ENCODE measurements around the gene AURKAIP1.
A peak's percentile ranks its signal among the peaks of the same experiment; 100 is the strongest.
"Not testable (repeated sequence)": the region's sequence is repeated elsewhere in the genome, so short reads cannot be mapped to it uniquely, and the experiment has no call there.

Gene AURKAIP1

DNA sequence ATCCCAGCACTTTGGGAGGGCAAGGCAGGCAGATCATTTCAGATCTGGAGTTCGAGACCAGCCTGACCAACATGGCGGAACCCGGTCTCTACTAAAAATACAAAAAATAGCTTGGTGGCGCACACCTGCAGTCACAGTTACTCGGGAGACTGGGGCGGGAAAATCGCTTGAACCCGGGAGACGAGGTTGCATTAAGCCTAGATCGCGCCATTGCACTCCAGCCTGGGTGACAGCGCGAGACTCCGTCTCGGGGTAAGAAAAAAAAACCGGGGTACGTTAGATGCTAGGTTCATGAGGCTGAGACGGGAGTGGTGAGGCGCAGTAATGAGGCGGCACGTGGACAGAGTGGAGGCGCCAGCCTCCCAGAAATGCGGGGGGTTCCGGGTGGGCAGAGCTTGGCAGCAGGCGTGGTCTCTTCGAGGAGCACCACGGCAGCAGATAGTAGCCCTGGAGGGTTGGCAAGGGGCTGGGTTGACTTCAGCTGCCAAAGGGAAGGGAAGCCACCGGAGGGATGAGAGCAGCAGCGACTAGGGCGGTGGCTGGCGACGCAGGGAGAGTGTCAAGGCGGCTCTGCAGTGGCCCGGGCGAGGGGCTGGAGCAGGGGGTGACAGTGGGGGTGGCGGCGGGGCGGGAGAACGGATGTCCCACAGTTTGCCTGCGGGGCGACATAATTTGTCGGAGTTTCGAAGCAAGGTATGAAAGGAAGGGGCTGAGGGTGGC lies 31.3 kb upstream of the AURKAIP1 start:
- no peak for DNase-seq

DNA sequence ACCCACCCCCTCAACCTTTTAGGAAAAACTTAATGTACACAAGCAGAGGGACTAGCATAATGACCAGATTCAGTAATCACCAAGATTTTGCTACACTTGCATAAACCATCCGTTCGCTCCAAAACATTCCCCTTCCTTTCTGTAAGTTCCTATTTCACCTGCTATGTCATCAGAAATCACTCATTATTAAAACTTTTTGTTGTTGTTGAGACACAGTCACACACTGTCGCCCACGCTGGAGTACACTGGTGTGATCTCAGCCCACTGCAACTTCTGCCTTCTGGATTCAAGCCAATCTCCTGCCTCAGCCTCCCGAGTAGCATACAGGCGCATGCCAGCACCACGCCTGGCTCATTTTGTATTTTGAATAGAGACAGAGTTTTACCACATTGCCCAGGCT lies 28.6 kb upstream of the AURKAIP1 start:
- no peak for DNase-seq

DNA sequence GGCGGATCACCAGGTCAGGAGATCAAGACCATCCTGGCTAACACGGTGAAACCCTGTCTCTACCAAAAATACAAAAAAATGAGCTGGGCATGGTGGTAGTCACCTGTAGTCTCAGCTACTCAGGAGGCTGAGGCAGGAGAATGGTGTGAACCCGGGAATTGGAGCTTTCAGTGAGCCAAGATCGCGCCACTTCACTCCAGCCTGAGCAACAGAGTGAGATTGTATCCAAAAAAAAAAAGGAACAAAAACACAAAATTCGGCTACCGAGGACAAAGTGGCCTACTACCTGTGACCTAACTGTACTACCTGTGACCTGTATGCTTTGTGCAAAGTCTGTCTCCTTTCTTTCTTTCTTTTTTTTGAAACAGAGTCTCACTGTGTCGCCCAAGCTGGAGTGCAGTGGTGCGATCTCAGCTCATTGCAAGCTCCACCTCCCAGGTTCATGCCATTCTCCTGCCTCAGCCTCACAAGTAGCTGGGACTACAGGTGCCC lies 27.9 kb upstream of the AURKAIP1 start:
- not testable (repeated sequence) for DNase-seq

DNA sequence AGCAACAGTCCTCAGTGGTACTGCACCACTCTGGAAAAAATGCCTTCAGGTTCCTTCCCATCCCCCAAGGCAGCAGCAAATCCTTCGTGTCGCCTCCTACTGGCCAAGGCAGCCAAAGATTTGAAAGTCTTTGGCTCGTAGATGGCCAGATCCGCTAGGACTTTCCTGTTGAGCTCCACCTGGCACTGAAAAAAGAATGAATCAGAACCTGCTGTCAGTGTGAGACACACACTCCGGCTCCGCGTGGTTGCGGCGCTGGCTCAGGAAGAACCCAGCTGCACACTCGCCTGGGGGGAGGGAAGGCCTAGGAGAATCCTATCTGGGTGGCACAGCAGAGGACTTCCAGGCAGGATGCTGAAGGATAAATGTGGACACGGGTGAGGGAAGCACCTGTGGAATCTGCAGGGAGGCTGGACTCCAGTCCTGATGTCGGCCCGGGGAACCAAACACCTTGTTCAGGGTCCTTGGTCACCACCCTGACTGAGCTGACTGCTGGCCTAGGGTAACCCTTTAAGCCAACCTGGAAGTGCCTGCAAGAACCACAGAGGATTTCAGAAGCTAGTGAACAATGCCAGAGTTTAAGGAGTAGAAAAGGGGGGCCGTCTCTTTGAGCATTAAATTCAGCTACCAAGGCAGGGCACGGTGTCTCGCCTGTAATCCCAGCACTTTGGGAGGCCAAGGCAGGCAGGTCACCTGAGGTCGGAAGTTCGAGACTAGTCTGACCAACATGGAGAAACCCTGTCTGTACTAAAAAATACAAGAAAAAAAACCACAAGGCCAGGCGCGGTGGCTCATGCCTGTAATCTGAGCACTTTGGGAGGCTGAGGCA lies 27.3 kb upstream of the AURKAIP1 start:
- DNase-seq, result peak; percentile 18

DNA sequence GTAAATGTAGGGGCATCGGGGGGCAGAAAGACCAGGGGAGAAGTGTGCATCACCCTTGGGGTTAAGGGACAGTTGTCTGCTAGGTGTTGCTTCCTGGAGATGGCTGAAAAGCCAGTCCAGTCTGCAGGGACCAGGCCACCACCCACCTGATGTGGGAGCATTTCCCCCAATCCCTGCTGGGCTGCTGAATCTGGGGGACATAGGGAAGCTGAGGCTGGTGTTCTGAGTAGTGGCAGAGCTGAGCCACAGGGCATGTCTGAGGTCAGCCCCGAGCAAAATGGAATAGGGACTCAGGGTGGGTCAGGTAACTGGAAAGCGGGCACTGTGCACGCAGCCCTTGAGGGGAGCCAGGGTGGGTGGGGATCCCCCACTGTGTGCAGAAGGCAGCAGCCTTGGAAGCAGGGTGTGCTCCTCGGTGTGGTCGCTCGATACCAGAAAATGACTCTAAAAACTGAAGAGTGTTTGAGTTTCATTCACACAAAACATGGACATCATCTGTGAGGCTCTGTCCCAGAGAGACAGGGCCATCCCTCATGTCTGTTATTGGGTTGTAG lies 26.5 kb upstream of the AURKAIP1 start:
- no peak for DNase-seq

DNA sequence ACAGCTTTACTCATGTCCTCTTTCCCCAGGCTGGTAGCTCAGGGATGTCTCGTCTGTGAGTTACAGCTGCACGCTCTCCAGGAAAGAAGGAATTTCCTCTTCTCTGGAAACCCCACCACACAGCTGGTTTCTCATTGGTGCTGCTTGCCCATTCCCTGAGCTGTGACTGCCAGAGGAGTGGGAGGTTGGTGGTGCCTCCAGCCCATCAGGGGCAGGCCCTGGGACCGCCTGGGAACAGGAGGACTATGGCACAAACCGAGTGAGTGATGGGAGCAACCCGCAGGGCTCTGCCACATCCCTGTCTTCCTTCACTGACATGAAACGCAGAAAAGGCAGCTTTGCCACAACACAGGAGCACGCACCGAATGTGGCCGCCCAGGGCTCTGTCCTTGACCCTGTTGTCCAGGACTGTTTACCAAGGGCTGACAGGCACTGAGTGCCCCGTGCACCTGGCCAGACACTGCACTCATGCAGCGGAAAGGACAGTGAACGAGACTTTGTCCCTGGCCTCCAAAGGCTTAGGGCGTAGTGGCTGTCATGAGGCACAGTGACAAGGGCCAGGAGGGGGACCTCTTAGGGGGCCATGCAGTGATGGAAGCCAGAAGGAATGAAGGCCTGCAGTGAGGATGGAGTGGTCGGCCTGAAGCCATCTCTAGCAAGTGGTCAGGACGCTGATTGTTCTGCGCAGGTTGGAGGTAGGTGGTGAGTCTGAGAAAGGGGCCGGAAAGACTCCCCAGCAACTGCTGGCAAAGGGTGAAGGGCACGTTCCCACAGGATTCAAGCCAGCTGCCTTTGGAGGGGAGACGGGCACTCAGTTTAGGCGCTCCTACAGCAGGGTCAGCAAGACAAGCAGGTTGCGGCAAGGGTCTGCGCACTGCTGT lies 25.8 kb upstream of the AURKAIP1 start:
- DNase-seq, result no peak

DNA sequence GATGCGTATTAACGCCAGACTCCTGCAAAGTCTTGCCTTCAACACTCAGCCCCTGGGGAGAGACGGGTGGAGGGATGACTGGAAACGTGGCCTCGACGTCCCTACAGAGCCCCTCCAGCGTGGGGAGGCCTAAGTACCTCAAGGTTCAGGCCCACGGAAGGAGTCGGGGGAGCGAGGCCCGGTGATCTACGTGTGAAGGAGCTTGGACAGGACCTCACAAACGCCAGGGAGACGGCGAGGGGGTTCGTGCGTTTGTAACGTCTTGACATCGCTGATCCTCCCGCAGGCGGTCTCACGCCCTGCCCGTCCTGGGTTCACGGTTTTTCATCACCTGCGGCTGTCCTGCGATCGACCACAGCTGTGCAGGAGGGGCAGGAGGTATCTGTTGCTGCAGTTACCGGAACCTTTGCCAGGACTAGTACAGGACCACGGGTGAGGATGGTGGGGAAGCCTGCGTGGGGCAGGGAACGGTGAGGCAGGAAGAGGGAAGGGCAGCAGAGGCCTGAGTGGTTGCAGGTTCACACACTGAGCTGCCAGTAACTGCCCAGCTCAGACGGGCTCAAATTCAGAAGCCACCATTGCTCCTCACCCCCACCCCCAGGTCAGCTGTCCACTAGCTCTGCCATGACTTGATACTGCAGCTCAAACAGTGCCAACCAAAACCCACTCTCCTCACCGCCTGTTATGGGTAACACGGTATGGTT lies 25.0 kb upstream of the AURKAIP1 start:
- no peak for DNase-seq

DNA sequence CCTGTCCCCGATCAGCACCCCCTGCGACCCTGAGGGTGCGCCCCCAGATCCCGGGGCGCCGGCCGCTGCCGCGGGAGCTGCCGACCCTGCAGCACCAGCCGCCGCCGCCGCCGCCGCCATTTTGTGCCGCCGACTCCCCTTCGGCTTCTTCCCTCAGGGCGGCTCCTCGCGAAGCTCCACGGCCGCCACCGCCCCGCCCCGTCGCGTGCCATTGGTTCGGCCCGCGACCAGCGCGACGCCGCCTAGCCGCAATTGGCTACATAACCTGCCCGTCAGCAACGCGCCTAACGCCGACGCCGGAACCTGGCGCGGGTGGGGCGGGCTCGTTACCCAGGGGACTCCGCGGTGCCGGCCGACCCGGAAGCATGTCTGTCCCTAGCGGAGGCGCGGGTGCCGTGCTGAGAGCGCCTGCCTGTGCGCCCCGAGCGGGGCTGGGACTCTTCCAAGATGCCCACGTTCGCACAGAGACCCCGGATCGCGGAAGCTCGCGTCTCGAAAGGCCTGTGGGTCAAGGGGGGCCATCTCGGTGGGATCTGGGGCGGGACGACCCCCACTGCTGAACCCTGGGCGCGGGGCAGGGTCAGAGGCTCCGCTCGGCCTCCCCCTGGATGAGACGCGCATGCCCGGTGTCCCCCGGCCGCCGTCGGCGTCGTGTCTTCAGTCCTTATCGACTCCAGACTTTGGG lies 24.3 kb upstream of the AURKAIP1 start, which contains the start of gene CCNL2:
Gene CCNL2, minus strand, starts transcription at position 149 of the 685 bp plus-strand sequence. Its CDS starts 29 bp downstream, at position 120.
- DNase-seq, result peak; percentile 94

DNA sequence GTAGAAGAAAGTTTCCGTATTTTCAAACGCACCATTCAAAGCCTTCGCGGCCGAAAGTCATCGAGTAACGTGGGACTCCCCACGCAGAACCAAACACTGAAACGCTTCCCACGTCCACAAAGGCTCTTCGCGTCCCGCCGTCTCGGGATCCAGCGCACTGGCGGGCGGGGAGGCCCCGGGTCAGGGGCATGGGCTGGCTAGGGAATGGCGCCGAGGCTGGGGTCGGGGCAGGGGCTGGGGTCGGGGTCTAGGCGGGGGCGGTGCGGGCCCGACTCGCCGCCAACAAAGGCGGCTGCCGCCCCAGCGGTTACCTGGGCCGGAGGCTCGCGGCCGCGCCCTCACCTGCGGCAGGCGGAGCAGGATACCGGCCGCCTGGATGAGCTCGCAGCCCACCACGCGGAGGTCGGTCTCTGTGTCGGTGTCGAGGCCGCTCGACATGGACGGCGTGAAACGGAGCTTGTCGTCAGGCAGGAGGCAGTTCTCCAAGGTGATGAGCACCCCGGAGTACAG lies 23.7 kb upstream of the AURKAIP1 start:
- DNase-seq, result no peak

DNA sequence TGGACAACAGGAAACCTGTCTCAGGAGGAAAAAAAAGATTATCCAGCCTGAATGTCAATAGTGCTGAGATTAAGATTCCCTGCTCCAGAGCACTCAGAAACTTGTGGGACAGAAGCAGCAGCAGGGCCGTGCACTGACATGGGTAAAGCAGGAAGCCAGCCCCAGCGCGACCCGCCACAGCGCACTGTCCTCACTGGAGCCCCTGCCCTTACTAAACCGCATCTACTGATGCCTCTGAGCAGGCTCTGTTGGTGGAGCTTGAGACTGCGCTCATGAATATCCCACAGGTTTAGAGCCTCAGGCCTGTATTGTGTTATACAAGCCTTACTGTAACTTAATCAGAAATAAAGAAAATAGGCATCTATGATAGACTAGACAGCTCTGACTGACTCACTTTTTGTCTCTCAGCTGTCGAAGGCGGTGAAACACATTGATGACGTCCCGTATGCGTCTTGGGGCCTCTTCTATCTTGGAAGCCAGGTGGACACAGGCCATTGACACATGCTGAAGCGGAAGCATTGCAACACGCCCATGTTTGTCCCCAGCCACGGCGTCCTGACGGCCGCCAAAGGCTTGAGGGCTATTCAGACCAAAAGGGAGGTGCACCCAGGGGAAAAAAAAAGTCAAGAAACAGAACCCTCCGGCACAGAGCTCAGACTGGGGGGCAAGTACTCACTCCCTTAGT lies 23.0 kb upstream of the AURKAIP1 start:
- DNase-seq, result no peak

DNA sequence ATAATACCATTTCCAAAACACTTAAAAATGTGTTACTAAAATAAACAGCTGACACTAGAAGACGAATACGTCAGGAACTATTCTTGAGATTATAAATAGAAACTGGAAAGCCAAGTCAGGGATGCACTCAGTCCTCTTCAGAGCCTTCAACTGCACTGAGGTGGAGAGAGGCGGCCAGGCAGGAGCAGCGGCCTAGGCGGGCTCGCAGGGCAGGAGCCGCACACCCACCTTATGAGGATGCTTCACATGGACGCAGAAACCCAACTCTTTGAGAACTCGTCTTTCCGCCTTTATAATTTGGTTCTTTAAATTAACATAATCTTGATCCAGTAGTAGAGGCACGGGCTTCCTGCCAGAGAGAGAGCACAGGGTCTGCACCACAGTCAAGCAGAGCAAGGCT lies 20.2 kb upstream of the AURKAIP1 start:
- no peak for DNase-seq

DNA sequence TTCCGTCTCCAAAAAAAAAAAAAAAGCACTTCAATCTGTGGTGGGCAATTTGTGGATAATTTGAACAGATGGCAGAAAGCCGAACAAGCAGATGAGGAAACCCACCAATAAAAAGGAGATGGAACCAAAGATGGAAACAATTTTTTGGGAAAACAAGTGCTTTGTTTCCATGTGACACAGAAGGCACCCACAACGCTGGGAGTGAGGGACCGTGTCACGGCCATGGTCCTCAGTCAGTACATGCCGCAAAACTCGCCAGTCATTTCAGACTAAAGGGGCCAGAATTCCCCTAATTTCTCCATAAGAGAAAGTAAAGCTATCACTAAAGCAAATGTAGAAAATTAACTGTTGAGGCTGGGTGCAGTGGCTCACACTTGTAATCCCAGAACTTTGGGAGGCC lies 19.1 kb upstream of the AURKAIP1 start:
- DNase-seq, result no peak

DNA sequence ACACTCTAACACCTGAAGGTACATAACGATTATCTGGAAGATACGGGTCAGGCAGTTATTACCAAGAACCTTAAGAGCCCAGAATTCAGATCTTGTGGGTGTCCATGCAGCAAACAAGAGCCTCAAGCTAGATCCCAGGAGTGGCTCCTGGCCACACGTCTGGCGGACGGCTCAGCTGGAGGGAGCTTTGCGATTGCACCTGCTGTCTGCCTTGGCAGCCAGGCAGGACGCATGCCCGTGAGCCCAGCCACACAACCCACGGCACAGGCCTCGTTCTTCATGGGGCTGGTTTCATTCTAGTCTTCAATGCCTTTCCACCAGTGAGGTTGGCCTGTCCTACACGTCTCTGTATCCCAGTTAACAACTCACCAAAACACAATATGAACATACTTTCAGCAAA lies 18.4 kb upstream of the AURKAIP1 start:
- no peak for DNase-seq

DNA sequence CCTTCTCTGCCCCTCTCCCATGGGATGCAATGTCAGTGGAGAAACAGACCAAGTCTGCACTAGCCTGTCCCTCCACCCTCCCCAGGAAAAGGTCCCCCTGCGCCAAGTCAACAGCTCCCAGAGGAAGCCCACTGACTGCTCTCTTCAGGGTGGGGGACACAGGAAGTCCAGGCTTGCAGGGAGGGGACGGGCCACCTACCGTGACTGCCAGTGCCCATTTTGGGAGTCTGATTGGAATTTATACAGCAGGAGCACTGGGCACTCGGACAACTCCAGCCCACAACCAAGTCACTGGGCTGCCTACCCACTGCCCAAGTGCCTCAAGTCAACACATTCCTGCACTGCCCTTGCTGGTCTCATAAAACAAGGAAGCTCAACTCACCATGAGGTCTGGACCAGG lies 18.0 kb upstream of the AURKAIP1 start:
- no peak for DNase-seq

DNA sequence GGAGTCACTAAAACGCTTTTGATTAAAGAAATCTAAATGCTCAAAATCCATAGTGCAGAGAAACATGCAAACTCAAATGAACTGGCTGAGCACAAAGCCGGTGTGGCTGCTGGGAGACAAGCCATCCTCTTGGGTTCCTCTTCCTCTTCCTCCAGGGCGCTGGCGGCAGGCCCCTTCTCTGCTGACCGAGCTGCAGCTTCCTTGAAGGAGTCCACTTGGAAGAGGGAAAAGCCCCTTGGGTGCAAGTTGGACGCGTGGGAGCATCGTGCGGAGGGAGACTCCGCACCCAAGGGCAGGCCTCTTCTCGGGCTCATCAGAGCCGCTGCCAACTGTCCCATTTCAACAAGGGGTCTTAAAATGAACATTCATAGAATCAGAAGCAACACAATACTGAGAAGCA lies 16.2 kb upstream of the AURKAIP1 start:
- no peak for DNase-seq

DNA sequence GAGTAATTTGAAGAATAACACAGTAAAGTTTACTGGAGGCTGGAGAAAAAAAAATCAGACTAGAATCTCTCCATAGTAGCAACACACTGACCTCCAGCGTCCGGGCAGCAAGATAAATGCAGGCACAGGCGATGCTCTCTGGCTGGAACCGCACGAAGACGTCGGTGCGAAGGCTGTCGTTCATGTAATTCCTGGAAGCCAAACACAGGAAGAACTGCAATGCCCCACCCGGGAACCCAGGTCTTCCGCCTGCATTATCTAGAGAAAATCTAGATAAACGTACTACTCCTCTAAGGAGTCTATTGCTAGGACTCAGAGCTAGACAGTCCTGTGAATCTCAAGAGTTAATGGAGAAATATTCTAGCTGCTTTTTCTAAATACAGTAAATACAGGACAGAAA lies 15.7 kb upstream of the AURKAIP1 start:
- DNase-seq, result no peak

DNA sequence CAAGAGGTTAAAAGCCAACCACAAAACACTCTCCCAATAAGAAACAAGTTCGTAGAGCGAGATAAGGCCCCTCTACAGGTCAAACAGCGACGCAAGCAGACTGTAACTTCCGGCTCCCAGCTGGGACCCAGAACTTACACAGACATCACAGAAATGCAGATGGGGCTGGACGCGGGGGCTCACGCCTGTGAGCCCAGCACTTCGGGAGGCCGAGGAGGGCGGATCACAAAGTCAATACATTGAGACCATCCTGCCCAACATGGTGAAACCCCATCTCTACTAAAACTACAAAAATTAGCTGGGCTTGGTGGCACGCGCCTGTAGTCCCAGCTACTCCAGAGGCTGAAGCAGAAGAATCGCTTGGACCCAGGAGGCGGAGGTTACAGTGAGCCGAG lies 13.1 kb upstream of the AURKAIP1 start:
- no peak for DNase-seq

DNA sequence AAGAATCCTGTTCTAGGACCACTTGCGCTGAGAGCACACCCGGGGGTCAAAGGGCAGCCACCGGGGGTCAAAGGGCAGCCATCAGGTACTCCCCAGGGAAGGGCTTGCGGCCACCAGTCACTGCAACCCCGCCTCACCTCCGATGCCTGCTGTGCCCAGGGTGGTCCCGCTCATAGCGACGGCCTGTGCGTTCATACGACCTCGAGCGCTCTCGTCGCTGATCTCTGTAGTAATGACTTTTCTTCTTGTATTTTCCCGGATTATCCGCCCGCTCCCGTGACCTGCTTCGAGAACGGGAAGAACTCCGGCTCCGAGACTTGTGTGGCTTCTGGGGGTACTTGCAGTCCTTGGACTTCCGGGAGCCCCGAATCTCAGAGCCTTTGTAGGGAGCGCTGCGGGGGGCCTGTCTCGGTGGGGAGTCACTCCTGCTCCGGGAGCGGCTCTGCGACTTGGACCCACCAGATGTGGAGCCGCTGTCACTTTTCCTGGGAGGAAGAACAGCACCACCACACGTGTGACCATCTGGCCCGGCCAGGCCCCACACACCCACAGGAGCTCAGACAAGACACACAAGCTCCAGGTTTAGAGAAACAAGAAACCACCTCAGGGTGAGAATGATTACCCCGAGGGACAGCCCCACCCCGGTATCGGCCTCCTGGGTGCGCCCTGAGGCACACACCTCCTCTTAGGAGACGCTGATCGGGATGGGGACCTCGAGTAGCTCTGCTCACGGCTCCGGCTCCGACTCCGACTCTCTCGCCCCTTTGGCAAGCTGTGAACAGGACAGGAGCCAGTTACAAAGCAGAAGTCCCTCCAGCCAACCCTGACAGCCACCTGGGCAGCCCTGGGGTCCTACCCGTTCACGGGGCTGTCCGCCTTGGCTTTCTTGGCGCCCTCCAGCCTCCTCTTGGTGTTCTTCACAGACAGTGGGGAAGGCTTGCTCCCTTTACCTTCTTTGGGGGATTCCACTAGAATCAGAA lies 12.4 kb upstream of the AURKAIP1 start:
- DNase-seq, result no peak

DNA sequence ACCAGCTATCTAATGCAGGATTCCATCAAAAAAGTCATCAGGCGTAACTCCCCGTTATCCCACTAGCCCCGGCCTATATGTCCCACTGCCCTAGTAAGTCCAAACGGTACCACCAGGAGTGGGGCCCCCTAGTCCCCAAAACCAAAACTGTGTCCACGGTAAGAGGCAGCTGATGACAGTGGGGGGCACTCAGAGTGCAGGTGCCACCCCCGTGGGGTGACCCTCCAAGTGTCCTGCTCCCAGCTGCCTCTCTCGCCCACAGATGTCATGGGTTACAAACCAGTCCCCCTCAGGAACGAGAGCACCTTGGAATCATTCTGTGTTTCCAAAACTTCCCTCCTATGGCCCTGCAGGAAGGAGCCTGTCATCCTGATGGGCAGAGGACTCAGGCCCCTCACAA lies 10.9 kb upstream of the AURKAIP1 start:
- no peak for DNase-seq

All from NCI-H146 (cell line).